HG02852 (cell line): Measurements from ENCODE around the gene ZNF691.

Experiments used
- ATAC-seq: cut with Tn5 transposase; IDR thresholded peaks from one replicate; pipeline ENCODE4 v1.9.1; 2021; ENCODE audit warnings: mild to moderate bottlenecking, moderate library complexity; ENCODE audit not compliant: unreplicated experiment

The ZNF691 gene

DNA sequence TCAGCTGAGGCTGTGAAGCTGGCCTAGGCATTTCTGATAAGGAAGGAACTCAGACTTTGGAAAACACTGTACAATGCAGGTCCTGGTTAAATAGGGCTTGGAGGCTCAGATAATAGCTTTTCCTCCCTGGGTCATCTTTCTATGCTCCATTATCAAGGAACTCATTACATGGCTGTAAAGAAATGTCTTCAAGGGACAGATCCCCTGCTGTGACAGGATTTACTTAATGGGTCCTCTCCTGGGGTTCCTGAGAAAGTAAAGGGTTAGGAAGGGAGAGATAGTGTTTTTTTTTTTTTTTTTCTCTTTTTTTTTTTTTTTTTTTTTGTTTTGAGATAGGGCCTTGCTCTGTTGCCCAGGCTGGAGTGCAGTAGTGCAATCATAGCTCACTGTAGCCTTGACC lies 15.1 kb upstream of the ZNF691 start:
- no peak for ATAC-seq

DNA sequence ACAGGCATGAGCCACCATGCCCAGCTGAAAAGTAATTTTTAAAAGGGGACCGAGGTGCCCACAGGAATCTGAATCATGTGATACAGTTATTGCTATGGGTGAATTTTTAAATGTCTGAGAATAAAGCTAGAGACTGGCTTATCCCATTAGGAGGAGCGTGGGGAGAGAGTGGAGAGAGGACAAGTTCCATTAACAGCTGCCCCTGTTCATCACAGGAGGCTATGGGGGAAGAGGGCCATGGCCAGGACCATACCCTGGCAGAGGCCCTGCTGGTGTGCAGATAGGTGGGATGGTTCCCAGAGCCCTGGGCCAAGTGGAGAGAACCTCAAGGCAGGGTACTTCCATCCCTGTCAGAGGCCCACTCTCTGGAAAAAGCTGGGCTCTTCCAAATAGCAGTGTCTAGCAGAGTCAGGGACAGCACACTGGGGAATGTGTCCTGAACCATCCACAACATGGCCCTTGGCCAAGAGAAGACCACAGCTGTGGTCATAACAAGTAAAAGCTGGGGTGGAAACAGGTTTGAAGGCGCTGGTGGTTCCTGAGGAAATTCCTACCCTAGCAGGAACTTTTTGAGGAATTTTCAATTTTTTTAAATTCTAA lies 13.7 kb upstream of the ZNF691 start:
- no peak for ATAC-seq

DNA sequence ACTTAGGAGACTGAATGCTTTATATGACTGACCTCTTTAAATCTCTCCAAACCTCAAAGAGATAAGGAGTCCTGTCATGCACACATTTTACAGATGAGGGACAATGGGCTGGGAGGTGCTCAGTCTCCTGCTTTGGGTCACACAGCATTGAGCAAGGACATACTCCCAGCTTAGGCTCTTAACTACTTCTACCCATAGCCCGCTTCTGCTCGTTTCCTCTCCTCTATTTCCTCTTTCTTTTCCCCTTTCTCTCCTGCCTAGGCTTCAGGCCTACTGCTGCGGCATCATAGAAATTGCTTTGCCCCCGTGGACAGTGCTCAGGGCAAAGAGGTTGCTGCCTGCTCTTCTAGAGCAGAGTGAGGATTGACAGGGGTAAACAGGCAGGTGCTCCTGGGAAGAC lies 12.4 kb upstream of the ZNF691 start:
- no peak for ATAC-seq

DNA sequence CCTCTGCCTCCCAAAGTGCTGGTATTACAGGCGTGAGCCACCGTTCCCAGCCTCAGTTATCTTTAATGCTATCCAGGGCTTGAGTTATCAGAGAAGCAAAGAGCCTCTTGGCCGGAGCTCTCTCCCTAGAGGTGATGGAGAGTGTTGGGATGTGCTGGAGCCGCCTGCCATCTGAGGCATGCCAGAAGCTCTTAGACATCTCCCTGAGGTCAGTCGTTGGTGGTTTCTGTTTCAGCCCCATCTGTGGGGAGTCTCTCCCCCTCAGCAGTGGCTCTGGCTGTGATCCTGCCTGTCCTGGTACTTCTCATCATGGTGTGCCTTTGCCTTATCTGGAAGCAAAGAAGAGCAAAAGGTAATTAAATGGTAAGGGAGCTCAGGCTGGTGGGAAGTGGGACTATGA lies 11.6 kb upstream of the ZNF691 start:
- ATAC-seq = no peak

DNA sequence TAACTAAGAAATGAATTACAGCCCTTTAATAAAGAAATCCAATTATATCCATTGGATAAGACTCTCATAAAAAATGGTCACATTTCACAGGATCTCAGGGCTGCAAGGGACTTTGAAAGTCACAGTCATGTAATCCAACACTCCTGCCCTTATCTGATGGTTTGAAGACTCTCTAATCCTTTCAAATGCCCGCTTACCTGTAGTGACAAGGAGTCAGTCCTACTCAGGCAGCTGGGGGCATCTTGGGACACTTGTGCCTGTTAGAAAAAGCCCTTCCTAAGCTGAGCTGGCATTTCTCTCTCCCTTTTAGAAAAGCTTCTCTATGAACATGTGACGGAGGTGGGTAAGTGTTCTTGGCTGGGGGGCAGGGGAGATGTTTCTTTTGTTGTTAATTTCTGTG lies 11.0 kb upstream of the ZNF691 start:
- no peak for ATAC-seq

DNA sequence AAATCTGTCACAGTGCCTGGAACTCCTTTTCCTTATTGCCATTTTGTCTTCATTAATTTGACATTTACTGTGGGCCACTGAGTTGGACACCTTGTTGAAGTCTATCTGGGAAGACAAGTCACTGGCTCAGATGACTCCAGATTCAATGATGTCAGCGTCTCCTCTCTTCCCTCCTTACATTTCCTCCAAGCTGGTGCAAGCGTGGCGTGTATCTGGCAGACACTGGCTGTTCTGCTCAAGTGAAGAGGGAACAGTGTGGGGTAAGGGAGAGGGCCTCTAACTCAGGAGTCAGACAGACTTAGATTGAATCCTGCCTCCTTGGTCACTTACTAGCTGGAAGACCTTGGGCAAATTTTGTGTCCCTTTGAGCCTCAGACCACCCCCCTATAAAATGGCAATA lies 8.7 kb upstream of the ZNF691 start:
- no peak for ATAC-seq

DNA sequence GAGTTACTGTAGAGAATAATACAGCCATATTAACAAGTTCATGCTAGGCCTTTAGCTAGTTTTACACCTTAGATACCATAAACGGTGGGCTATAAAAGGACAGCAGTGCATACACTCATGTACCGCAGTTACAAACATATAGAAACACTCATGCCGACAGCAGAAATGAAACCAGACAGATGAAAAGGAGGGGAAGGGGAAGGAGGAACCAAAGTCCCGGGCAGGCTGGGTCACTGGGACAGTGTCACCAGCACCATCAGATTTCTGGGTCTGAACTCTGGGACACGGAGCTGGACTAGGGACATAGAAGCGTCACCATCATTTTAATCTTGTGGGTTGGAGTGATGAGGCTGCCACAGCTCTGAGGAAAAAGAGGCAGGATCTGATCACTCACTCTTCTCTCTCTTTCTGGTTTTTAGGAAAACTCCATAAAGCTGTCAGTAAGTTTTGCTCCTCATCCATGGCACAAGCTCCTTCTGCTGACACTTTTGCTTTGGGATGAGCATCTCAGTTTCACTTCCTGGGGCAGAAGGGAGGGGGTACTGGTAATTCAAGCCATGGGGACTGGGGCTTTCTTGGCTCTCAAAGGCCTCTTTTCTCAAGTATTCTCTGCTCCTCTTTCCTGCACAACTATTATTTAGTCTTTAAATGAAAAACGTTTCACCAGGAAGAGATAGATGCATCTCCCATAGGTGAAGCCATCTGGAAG lies 7.8 kb upstream of the ZNF691 start:
- ATAC-seq = no peak

DNA sequence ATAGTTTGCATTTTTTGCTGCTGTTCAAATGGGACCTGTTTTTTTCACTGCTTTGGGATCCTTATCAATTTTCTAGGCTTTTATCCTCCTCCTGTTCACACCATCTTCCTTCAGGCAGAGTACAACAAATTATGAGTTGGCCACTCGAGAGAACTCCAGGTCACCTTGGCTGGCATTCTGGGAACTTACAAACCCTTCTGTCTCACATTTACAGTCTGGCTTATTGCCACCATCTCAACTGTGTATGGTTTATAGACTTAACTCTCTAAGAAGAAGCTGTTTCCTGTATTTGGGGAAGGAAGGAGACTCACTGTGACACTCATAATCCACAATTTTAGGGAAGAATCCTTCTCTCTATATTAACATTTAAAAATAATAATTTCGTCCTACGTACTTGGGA lies 5.4 kb upstream of the ZNF691 start:
- ATAC-seq = no peak

DNA sequence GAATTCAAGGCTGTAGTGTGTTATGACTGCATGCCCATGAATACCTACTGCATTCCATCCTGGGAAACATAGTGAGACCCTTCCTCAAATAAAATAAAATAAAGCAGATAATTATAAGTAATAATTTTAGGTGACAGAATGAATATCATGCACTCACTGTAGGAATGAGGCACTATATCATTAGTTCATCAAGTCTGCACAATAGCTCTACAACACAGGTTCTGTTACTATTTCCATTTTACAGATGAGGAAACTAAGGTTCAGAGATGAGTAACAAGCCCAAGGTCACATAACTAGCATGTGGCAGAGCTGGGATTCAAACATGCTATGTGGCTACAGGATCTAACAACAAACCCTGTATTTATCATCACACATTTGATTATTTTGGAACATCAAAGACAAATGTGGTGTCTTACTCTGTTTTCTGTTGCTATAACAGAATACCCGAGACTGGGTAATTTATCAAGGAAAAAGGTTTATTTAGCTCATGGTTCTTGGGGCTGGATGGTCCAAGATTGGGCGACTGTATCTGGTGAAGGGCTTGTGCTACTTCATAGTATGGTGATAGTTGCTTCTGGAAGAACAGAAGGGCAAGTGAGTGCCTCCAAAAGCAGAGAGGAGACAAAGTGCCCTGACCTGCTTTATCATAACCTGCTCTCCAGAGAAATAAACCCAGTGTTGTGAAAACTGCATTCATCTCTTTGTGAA lies 4.8 kb upstream of the ZNF691 start:
- ATAC-seq = no peak

DNA sequence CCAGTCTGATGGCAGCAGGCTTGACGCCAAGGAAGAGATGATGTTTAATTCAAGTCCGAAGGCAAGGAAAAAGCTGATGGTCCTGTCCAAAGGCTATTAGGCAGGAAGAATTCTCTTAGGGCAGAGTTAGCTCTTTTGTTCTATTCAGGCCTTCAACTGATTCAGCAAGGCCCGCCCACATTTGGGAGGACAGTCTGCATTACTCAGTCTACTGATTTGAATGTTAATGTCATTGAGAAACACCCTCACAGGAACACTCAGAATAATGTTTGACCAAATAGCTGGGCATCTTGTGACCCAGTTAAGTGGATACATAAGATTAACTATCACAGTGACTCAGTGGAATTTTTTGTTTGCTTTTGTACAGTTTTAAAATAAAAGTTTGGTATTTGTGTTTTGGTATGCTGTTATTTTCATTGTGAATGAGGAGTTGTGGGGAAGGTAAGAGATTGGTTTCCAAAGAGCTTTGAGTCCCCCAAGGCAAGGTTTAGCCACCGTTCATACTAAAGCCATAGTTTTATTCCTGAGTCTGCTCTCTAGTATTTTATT lies 1.7 kb upstream of the ZNF691 start:
- no peak for ATAC-seq

DNA sequence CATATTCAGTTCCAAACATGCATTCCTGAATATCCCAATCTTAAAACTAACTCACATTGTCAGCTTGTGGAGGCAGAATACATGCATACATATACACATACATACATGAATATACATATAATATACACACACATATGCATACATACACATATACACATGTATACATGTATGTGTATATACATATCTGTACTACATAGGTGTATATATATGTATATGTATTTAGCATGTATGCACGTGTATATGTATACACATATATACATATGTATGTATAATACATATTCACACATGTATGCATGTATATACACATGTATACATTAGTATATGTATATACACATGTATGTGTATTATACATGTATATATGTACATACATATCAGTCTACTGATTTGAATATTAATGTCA lies 1.2 kb upstream of the ZNF691 start:
- no peak for ATAC-seq

DNA sequence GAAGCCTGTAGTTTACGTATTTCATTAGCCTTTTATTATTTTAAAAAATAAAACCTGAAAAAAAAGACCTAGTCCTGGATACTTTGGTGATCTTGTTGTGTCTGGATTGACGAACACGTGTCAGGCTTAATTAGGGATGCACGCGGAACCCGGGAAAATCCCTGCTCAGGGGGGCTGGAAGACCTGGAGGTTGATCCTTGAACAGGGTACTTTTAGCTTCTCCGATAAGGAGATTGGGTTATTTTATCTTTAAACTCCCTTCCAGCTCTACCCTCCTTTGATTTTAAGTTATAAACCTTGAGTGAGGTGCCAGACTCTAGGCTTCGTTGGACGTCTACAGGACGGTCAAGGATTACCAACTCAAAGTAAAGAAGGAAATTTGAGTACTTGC lies 552 bp upstream of the ZNF691 start:
- peak; percentile 6 for ATAC-seq

DNA sequence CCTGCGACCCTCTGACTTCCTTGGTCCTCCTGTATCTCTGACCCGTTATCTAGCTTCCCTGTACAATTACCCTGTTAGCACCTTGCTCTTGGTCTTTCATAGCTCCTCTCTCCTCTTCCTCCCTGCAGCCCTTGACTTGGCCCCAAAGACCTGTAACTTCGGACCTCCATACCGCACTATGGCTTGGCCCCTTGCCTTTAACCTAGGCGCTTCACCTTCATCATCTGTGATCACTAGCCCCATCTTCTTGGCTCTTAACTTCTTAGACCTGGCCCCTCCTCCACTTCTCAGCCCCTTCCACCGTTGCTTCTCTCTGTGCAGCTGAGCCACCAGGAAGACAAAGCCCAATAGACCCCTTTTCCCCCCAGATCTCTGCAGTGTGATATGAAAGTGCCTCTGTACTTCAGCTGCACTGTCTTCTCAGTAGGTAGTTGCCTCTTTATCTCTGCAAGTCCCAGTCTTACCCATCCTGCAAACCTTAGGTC lies 740 bp downstream of the ZNF691 start:
- no peak for ATAC-seq

DNA sequence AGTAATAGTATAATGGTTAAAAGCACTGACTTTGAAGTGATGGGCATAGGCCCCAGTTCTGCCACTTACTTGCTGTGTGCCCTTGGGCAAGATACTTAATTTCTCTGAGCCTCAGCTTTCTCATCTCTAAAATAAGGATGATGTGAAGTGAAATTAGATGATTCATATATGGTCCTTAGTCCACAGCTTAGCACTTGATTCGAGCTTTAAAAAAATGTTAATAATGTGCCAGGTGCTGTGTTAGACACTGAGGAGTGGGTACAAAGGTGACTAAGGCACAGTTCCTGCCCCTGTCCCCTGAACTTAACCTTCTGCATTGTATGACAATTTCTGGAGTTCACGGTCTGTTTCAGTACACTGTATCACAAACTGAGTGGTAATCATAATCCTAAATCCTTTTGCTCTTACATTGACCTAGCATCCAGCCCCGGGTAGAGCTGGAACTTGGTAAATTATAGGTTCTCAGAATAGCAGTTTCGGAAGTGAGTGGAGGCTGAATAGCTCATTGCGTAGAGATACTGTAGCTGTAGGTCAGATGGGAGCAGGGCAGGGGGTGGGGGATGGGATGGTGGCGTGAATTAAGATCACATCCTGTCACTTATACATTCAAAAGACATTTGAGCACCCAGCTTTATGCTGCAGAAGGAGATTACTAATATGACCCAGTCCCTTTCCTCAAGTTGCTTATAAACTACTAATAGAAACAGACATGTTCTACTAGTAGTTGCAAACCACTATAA lies 1.5 kb downstream of the ZNF691 start:
- no peak for ATAC-seq

DNA sequence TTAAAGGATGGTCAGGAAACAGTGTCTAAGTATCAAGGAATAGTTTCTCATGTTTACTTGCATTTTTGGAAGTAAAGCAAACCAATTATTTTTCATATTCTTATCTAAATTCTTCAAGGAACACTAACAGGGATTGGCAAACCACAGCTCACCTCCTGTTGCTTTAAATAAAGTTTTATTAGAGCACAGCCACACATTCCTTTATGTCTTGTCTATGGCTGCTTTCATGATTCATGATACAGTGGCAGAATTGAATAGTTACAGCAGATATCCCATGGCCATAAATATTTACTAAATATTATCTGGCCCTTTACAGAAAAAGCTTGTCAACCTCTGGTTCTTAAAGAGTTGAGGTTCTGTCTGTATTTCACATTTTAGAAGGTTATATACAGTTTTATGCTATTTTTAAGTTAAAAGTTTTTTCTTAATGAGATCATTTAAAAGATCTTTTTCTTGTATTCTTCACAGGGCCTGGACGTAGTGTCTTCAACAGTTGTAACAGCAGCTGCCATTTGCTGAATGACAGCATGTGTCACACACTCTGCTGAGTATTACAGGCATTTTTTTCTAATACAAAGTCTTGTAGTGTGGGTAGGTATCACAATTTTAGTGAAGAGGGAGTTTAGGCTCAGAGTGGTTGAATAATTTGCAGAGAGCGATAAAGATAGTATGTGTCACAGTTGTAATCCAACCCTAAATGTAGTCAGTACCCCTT lies 2.6 kb downstream of the ZNF691 start:
- ATAC-seq = no peak

DNA sequence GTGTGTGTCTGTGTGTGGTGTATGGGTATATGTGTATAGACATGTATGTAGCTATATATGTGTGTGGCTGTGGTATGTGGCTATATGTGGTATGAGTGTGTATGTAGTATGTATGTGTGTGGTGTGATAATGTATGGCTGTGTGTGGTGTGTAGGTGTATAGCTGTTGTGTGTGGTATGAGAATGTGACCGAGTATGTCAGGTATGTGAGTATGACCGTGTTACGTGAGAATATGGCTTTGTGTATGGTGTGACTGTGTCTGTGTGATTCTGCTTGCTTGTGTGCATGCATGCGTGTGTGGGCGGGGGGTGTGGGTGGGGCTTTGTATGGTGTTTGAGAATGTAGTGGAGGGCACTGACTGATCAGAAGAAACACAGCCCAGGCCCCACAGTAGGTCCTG lies 3.5 kb downstream of the ZNF691 start:
- no peak for ATAC-seq

DNA sequence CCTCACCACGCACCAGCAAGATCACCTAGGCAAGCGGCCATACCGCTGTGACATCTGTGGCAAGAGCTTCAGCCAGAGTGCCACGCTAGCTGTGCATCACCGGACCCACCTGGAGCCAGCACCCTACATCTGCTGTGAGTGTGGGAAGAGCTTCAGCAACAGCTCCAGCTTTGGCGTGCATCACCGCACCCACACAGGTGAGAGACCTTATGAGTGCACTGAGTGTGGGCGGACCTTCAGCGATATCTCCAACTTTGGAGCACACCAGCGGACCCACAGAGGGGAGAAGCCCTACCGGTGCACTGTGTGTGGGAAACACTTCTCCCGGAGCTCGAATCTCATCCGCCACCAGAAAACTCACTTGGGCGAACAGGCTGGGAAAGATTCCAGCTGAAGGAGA lies 5.0 kb downstream of the ZNF691 start:
- no peak for ATAC-seq

DNA sequence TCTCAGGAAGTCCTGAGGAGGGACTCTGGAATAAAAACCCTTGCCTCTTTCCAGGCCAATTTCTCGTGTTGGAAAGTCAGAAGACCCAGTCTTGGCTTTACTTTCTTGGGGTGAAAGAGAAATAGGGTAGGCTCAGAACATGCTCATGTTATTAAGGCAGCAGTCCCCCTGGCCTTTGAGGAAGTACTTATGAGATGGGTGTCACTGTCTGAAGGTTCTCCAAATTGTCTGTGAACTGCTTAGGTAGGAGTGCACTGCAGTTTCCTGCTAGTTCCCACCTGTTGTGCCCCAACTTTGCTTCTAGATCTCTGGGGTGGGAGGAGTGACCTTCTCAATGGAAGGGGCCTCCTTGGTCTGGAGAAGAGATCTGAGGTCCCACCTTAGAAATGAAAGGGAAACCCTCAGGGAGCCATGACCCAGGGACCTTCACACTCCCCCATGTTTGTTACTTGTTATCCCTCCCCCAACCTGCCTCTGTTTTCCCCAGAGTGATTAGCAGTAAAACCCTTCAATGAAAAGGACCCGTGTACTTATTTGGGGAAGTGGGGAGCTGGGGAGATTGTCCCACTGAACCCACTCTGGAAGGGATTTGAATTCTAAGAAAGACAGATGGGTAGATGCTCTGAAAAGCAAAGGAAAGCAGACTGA lies 5.7 kb downstream of the ZNF691 start:
- no peak for ATAC-seq

DNA sequence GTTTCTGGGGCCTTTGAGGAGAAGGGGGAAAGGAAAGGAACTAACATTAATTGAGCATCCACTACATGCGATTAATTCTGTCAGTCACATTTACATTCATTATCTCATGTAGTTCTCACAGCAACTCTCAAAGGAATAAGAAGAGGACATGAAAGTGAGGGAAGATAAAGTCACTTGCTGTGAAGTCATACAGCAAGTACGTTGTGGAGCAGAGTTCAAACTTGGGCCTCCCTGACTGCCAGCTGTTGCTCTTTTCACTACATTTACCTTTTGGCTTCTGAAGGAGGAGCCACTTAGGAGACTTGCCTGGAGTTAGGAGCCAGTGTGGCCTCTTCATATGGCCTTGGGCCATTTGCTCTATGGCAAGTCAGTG lies 6.2 kb downstream of the ZNF691 start:
- ATAC-seq = no peak
